ENCODE measurements around the gene EIF2S3.

- TF ChIP-seq, protein P1, sequence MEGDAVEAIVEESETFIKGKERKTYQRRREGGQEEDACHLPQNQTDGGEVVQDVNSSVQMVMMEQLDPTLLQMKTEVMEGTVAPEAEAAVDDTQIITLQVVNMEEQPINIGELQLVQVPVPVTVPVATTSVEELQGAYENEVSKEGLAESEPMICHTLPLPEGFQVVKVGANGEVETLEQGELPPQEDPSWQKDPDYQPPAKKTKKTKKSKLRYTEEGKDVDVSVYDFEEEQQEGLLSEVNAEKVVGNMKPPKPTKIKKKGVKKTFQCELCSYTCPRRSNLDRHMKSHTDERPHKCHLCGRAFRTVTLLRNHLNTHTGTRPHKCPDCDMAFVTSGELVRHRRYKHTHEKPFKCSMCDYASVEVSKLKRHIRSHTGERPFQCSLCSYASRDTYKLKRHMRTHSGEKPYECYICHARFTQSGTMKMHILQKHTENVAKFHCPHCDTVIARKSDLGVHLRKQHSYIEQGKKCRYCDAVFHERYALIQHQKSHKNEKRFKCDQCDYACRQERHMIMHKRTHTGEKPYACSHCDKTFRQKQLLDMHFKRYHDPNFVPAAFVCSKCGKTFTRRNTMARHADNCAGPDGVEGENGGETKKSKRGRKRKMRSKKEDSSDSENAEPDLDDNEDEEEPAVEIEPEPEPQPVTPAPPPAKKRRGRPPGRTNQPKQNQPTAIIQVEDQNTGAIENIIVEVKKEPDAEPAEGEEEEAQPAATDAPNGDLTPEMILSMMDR (IDR thresholded peaks at IDR 0.05; ENCODE audit: control extremely low read depth in 1 of 3, insufficient read depth in 1 of 3, low read depth in 1 of 3, low read length in 3 of 3): no peak
- no peak for TF ChIP-seq USF2 (IDR thresholded peaks at IDR 0.05; ENCODE audit: low read length)
- no peak for TF ChIP-seq RXRA (IDR thresholded peaks at IDR 0.05; ENCODE audit: insufficient read depth, low read depth, low read length)
- no peak for TF ChIP-seq POLR2AphosphoS5 (IDR thresholded peaks at IDR 0.05; ENCODE audit: low read depth, low read length)
- TF ChIP-seq NANOG (IDR thresholded peaks at IDR 0.05; ENCODE audit: insufficient read depth, low read depth, low read length, poor library complexity, severe bottlenecking): no peak
Observed at GRCh38 chrX:24019448-24019847, 35.3 kb upstream of the EIF2S3 start.

Measured in H1 (cell line).